ENCODE measurements around the gene SPTBN1.
A peak's percentile ranks its signal among the peaks of the same experiment; 100 is the strongest.

Gene SPTBN1

DNA sequence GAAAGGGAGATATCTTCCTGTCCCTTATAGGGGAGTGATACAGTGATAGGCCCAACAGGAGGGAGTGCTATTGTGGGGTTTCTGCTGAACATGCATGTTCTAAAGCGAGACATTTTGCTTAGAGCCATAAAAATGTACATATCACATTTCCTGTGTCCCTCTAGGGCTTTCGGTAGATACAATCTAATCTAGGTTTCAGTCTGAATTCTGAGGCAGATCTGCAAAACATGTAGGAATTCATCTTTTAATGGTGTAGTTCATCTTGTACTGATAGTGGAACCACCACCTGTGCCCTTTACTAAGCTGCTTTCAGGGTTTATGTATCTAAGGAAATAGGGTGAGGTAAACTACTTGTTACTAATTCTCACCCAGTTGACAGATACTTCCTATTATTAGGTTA lies 73.8 kb downstream of the SPTBN1 start:
- DNase-seq (ENCODE audit: low spot score) = no peak

DNA sequence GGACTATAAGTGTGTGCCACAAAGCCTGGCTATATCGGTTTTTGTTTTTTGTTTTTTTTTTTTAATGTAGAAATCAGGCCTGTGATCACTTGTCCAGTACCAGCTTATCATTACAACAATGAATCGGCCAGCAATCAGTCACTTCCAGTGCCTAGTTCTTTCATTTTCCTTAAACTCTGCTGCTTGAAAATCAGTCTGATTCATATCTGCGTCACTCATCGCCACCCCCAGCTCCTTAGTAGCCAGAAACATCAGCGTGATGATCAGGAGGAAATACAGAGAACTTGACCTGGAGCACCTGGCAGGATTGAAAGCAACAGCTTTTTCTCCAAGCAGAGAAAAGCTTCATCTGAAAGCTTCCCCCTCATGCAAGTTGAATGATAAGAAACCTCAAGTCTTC lies 75.4 kb downstream of the SPTBN1 start:
- DNase-seq (ENCODE audit: low spot score) = no peak

DNA sequence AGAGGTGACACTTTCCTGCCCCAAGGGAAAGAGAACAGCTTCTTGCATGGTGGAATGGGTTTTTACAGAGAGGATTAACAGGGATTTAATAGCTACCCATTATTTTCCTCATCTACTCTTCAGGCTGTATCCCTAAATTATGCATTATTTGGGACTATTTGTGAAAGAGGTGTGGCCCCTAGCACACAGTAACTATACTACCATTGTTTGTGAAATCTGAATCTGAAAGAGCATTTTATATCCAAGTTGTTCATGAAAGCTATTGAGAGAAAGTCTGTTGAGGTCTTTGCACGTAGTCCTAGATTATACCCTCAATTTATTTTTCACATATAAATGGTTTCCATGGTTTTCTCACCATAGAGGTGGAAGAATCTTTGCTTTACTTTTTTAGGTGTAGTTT lies 78.1 kb downstream of the SPTBN1 start:
- DNase-seq (ENCODE audit: low spot score) = no peak

DNA sequence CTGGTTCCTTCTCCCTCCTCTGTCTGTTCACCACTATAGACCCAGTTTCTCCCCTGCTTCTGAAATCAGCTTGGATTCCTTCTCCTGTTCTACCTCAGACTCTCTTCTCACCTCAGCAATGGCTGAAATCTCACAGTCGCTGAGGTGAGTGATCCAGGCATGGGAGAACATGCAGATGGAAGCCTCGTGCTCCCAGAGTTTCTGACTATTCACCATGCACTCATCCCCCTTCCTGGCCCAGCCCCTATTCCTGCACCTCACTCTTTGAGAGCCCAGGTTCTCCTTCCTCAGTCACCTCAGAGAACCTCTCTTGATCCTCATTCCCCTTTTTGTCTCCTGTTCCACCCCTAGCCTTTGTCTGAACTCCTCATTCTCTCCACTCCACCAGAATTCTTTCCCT lies 78.5 kb downstream of the SPTBN1 start:
- DNase-seq (ENCODE audit: low spot score) = no peak

DNA sequence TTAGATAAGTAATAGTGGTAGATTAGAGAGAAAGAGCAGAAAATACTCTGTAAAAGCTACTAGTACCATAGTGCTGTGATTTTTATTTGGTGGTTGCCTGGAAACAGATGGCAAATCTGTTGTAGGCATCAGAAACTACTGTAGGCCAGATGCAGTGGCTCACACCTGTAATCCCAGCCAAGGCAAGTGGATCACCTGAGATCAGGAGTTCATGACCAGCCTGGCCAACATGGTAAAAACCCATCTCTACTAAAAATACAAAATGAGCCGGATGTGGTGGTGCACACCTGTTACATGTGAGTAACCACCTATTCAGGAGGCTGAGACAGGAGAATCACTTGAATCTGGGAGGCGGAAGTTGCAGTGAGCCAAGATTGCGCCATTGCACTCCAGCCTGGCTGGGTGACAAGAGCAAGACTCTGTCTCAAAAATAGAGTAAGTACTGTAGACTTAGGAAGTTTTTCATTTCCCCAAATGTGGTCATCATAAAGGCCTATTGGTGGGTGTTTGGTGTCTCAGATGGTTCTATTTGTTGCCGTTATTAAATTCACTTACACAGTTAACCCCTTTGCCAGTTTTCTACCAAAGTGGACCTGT lies 79.6 kb downstream of the SPTBN1 start:
- no peak for DNase-seq (ENCODE audit: low spot score)

DNA sequence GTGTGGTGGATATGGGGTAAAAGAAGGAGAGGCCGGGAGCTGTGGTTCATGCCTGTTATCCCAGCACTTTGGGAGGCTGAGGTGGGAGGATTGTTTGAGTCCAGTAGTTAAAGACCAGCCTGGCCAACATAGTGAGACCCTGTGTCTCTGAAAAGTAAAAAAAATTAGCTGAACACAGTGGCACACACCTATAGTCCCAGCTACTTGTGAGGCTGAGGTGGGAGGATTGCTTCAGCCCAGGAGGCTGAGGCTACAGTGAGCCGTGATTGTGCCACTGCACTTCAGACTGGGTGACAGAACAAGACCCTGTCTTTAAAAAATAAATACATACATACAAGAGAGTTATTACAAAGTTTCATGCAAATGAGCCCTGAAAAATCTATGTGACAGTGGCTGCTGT lies 80.6 kb downstream of the SPTBN1 start:
- DNase-seq (ENCODE audit: low spot score) = no peak

DNA sequence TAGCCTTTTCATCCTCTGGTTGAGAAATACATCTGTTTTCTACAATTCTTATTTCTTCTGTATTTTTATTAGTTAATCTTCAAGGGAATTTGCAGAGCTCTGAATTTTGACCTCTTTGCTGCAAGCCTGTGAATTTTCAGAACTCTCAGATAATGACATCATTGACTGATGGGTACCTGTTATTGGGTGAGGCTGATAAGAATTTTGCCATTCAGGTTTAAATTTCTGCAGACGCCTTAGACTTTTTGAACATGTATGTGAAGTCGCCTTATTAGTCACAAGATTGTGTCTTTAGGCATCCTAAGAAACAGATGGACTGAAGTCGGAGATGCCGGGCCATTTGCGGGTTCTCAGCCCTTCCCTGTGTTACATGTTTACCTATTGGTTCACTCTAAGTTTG lies 82.4 kb downstream of the SPTBN1 start:
- DNase-seq (ENCODE audit: low spot score) = no peak

DNA sequence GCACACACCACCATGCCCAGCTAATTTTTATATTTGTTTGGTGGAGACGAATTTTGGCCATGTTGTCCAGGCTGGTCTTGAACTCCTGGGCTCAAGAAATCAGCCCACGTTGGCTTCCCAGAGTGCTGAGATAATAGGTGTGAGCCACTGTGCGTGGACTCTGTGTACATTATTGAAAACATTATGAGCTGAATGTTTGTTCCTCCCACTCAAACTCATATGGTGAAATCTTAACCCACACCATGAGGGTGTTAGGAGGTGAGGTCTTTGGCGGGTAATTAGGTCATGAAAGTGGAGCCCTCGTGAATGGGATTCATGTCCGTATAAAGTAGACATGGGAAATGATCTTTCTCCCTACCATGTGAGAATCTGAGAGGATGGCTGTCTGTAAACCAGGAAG lies 83.6 kb downstream of the SPTBN1 start:
- no peak for DNase-seq (ENCODE audit: low spot score)

DNA sequence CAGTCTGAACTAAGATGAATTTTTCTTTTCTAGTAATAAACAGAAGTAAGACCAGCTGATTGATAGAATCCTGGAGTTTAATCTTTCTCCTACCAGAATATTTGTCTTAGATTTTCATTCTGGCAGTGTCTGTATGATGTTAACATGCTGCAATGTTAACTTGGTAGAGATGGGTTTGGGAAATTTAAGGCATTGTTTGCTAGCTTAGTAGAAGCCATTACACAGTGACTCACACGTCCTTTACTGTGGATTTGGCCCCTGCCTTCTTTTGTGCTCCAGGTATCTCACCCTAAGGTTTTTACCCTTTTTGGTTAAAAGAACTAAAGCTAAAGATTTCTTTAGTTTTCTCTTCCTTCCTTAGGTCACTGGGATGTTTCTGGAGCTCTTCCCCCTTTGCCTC lies 84.1 kb downstream of the SPTBN1 start:
- DNase-seq (ENCODE audit: low spot score) = no peak

DNA sequence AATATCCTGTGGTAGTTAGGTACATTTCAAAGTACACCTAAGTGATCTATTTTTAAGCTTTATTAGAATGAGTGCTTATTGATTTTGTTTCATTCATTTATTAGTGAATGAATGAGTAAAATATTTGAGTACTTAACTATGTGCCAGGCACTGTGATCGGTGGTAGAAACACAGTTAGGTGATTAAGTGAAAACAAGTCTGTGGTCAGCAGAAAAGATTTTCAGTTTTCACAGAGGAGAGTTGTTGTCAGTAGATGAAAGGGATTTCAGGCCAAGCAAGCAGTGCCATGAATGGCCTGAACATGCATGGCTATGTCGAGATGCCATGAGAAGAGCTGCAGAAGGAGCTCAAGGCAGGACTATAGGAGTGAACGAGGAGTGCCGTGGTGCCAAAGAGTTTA lies 85.9 kb downstream of the SPTBN1 start:
- DNase-seq (ENCODE audit: low spot score) = no peak

DNA sequence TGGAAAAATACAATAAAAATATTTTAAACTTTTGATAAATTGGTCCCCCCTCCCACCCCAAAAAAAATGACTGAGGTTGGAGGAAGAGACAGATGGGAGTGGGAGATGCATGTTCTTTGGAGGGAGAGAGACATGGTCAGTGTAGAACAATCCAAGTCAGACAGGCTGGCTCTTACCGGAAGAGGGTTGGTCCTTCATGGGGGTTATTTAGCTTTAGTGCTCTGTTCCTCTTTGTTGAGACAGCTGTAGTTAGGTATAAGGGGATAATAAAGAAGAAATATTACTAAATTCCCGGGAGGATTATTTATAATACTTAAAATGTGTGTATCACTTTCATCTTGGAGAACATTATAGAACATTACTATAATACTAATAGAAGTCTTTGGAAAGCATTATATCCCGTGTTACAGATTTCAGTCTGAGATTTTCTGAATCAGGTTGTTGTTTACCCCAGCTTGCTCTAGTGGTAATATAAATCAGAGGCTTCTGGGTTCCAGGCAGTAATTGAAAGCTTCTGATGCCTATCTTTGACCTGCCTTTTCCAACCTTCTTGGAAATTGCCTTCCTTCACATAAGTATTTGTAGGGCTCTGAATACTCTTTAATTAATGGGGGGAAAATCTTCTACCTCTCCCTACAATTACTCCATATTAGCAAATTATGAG lies 87.7 kb downstream of the SPTBN1 start:
- no peak for DNase-seq (ENCODE audit: low spot score)

DNA sequence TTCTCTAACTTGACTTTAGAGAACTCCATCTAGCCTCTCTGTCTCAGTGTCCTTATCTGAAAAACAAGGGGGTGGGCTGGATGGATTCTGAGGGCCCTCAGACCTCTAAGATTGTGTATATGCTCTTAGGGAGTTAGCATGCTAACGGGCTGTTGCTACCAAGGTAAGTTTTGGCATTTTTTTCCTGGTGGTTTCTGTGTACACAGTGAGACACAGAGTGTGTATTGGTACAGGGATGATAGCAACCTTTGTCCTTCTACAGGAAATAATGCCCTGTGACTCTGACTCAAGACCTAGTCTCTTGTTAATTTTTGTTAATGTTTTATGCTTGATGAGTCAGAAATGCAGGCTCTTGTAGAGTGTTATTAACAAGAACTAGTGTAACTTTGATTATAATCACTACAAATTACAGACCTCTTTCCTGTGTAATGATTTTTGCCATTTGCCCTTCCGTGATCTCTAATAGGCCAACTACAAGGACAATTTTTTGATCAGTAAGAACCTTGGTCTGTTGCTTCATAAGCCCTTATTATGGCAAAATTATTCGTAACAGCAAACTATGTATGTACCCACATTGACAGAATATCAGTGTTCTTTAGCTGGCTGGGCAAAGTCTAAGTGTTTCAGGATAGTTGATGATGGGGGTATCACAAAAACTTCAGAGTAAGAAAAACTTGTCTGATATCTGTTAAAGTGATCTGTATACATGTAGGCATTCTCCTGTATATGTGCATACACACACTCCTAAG lies 89.7 kb downstream of the SPTBN1 start:
- no peak for DNase-seq (ENCODE audit: low spot score)

DNA sequence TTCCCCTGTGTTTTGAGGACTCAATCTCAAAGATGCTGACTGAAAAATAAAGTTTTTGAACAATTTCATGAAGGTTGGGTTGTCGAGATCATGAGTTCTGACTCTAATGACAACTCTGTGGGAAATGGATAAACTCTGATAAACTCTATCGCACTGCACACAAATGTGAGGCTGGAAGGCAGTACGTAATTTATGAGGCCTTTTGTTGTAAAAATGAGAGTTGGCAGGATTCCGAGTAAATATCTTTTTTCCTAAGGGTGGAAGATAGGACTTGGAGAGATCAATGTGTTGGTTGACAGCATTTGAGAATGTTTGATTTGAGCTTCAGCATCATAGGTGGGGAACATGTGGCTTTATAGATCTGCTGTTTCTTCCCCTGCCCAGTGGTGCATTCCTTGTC lies 90.4 kb downstream of the SPTBN1 start:
- DNase-seq (ENCODE audit: low spot score) = no peak

DNA sequence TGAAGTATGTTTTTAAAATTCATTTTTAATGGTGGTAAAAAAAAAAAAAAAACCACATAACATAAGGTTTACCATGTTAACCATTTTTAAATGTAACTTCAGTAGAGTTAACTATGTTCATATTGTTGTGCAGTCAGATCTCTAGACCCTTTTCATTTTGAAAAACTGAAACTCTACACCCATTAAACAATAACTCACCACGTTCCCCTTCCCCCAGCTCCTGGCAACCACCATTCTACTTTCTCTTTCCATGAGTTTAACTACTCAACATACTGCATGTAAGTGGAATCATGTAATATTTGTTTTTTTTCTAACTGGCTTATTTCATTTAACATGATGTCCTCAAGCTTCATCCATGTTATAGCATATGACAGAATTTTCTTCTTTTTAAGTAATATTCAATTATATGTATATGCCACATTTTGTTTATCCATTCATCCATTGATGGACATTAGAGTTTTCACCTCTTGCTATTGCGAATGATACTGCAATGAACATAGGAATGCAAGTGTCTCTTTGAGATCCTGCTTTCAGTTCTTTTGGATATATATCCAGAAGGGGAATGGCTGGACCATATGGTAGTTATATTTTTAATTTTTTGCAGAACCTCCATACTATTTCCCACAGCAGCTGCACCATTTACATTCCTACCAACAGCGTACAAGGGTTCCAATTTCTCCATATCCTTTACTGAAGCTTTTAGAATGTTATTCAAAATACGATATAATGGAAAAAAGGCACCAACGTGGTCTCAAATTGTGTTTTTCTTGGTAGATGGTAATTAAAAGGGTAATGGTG lies 91.0 kb downstream of the SPTBN1 start:
- DNase-seq (ENCODE audit: low spot score) = no peak

DNA sequence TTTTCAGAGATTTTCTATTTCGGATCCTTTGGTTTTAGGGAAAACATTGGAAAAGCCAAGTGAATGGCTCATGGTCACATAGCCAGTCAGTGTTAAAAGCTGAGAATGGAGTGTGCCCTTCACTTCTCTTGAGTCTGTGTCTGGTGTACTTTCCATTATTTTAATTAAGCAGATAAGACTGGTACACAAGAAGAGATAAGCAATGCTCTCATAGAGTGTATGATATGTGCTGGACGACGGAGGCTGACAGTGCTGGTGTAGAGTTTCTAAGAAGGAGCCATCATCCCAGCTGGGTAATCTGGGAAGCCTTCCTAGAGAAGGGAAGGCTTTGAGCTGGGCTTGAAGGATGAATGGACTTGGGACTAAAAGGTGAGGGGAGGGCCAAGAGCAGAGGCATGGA lies 93.3 kb downstream of the SPTBN1 start:
- DNase-seq (ENCODE audit: low spot score) = no peak

DNA sequence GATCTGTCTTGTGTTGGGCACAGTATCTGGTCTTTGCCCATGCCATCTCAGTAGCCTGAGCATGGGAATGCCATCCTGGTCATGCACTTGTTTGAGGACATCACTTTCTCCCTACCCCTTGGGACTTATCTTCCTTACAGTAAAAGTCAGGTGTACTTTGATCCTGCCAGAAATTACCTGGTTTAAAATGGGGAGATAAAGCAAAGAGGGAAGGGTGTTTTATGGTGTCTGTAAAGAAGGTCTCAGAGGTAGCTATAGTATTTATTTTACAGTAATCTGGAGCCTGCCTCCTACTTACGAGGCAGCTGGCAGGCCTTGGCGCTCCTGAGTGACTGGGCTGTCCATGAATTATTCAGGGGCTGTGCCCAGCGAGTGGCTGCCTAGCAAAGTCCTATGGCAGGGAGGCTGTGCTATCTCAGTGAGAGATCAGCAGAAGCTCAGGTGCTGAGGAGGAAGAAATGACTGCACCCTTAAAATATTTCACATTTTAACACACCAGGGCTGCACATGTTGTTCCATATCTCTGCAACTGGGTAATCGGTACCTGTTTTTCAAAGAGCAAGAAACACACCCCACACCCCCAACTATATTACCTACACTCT lies 93.9 kb downstream of the SPTBN1 start:
- peak; percentile 53 for DNase-seq (ENCODE audit: low spot score)

DNA sequence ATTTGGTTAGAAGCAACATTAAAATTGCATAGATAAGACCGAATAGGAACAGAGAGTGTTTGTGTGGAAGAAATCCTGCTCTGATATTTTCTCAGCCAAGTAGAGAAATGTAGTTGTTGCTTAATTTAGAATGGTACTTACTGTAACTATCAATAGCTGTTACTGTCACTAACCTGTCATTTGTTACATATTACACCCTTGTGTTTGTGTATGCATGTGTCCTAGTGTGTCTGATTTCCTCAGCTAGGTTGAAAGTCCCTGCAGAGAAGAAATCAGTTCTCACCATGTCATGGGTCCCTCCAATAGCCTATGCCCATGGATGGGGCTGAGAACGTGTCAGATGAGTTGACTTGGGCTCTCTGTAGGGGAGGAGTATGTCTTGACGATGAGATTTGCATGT lies 94.4 kb downstream of the SPTBN1 start:
- no peak for DNase-seq (ENCODE audit: low spot score)

DNA sequence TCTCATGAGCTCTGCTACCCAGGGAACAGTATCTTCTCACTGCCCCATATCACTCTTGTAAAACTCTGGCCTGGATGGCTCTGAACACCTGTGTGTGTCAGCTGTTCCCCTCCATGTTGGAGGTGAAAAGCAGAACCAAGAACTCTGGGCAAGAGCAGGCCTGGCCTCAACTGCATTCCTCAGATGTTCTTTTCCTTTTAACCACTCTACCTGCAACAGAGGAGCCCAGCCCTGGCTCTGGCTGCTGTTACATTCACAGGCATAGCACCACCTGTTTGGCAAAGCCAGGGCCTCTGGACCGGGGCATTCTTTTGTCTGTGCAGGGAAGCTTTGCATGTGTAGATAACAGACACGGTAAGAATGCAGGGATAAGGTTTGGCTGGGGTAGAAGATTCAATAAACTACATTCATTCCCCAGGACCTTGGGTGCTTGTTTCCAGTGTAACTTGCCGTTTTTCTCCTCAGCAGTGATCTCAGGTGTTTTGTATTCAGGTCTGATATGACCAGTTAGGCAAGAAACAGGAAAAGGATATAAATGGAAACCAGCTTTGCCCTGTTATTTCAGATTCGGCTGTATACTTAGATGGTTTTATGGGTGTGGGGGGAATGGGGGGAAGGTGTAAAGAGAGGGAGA lies 95.1 kb downstream of the SPTBN1 start:
- DNase-seq (ENCODE audit: low spot score) = no peak

DNA sequence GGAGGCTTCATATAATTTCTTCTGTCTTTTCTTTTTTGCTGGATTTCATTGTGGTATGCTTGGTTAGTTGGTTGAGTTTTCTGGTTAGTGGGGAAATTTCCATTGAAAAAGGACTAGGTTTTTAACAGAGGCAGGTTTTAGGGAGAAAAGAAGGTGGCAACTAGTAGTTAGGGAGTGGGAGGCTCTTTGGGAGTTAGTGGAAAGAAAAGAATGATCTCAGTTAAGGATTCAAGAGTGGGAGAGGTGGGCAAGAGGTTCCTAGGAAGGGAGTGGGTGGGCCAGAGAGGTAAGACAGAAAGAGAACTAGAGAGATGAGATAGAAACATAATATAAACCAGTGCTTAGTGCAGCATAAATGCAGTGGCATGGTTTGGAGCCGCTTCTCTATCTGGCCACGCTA lies 96.9 kb downstream of the SPTBN1 start:
- DNase-seq (ENCODE audit: low spot score) = no peak

DNA sequence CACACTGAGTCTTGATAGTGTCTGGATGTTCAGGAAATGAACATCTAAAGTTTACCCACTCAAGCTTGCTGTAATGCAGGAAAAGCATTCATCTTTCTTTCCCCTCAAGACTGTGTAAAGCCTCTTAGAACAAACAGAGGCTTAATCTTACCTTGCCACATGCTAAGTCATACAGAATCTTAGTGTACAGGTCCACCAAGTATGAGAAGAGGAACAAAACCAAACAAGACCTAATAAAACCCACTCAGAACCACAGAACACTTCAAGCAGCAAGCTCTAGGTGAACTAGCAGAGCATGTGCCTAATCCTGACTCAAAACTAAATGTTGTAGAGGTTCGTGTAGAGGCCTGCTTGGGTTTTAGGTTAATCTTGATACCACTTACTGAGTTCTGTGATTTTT lies 97.6 kb downstream of the SPTBN1 start:
- DNase-seq (ENCODE audit: low spot score) = no peak

DNA sequence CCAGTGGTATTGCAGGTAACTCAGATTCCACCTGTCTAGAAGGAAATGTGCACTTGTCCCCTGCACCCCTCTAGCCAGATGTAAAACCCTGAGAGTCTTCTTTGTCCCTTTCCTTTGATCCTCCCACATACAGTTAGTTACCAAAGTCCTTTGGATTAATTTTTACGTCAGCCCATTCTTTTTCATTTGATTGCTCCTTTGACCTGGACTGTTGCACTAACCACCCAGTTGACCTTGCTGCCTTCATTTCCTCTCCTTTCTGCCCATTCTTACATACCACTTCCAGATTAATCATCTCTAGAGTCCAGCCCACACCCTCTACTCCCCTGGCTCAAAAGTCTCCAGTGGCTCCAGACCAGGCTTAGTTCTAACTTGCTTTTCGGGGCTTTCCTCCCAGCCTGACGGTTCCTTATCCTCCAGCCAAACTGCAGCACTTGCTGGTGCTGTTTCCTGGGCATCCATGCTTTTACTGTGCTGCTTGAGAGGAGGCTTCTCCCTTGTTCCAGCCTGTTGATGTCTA lies 99.3 kb downstream of the SPTBN1 start:
- DNase-seq (ENCODE audit: low spot score) = no peak

Data from cerebellar cortex (tissue), 1 donor.